GM12878 (cell line): ENCODE results near the gene ZNF264. TPM values are rescaled to one million over a fixed set of nuclear protein-coding genes. Genes with fewer than 3 reads are reported as not detected.

Experiments used
- ATAC-seq: fragments of 200-7000 bp; cut with Tn5 transposase; 3 replicates; pipeline ENCODE4 v1.9.1; 2020; ENCODE audit warnings: mild to moderate bottlenecking, moderate library complexity
- BruUV-seq: library from RNA; stranded (reverse); fragments of 400-500 nt; replicated peaks from 2 replicates; lab custom pipeline; 2021; lab: Mats Ljungman, UMichigan
- CTCF ChIA-PET: fragments of 300-600 bp; sonication (Branson Sonifier 250); formaldehyde crosslinking; extraction: SDS; loops from one replicate; lab custom pipeline; 2021; ENCODE audit warnings: inconsistent platforms; lab: Yijun Ruan, JAX
- POLR2A ChIA-PET: fragments of 350-600 bp; formaldehyde crosslinking; extraction: SDS; loops from one replicate; lab custom pipeline; 2021; ENCODE audit warnings: inconsistent platforms; lab: Charles Lee
- RAD21 ChIA-PET: fragments of 300-600 bp; sonication (Branson Sonifier 250); formaldehyde crosslinking; loops from one replicate; lab custom pipeline; 2023; ENCODE audit warnings: antibody characterized with exemption; ENCODE audit not compliant: unreplicated experiment; lab: Charles Lee
- SMC1A ChIA-PET: fragments of 300-600 bp; sonication (Branson Sonifier 250); formaldehyde crosslinking; loops from one replicate; lab custom pipeline; 2023; ENCODE audit not compliant: unreplicated experiment, uncharacterized antibody; lab: Charles Lee
- DNase-seq: peaks from one replicate; pipeline ENCODE4 v3.0.0-alpha.2; 2011; ENCODE audit warnings: low read depth, low spot score
- FAIRE-seq: peaks from 3 replicates; lab custom pipeline; 2011; peaks lifted over from hg19 to GRCh38; lab: Jason Lieb, UNC
- H2AFZ ChIP-seq: 2 replicates; pipeline ENCODE4 v1.6.0; 2011; ENCODE audit warnings: low read depth, low read length, control low read depth; ENCODE audit not compliant: control insufficient read depth
- H3K27ac ChIP-seq: 2 replicates; pipeline ENCODE4 v1.5.1; 2011; ENCODE audit warnings: control low read depth; ENCODE audit not compliant: control insufficient read depth, insufficient read depth
- H3K27me3 ChIP-seq, 2 experiments: replicated peaks in 1 of 2; 2 replicates each; pipeline versions ENCODE4 v1.6.0 to v1.6.1; 2011; ENCODE audit warnings: low read length in 1 of 2; ENCODE audit not compliant: control insufficient read depth in 2 of 2, insufficient read depth in 2 of 2
- H3K36me3 ChIP-seq, 2 experiments: 2 replicates each; pipeline ENCODE4 v1.5.1; 2011; ENCODE audit warnings: low read length in 1 of 2; ENCODE audit not compliant: control insufficient read depth in 2 of 2, insufficient read depth in 2 of 2
- H3K4me1 ChIP-seq: 2 replicates; pipeline ENCODE4 v1.6.1; 2011; ENCODE audit warnings: mild to moderate bottlenecking, low read length, moderate library complexity, mixed read lengths; ENCODE audit not compliant: control insufficient read depth, insufficient read depth
- H3K4me2 ChIP-seq: 2 replicates; pipeline ENCODE4 v1.6.0; 2011; ENCODE audit warnings: control low read depth; ENCODE audit not compliant: control insufficient read depth, insufficient read depth
- H3K4me3 ChIP-seq: fragments of 200-600 bp; sonication (generic); 2 replicates; pipeline ENCODE4 v1.5.1; 2016
- H3K79me2 ChIP-seq: 2 replicates; pipeline ENCODE4 v1.6.0; 2011; ENCODE audit warnings: low read length; ENCODE audit not compliant: control insufficient read depth, insufficient read depth
- H3K9ac ChIP-seq: 2 replicates; pipeline ENCODE4 v1.8.0; 2011; ENCODE audit warnings: low read length, control low read depth, mixed read lengths; ENCODE audit not compliant: control insufficient read depth, insufficient read depth
- H3K9me3 ChIP-seq: replicated peaks from 3 replicates; pipeline ENCODE4 v1.5.1; 2011; ENCODE audit warnings: mild to moderate bottlenecking, low read length; ENCODE audit not compliant: control insufficient read depth, insufficient read depth
- H4K20me1 ChIP-seq: 2 replicates; pipeline ENCODE4 v1.6.0; 2011; ENCODE audit not compliant: control insufficient read depth, insufficient read depth
- ASH2L ChIP-seq: fragments of 300-600, 200-600 bp; sonication (generic); IDR thresholded peaks from 2 replicates; pipeline ENCODE4 v1.6.1; 2017; ENCODE audit warnings: low read depth, mild to moderate bottlenecking, borderline replicate concordance
- ATF7 ChIP-seq: fragments of 450-650 bp; IDR thresholded peaks from 2 replicates; pipeline ENCODE4 v1.6.1; 2016; ENCODE audit warnings: low read depth, mild to moderate bottlenecking
- BACH1 ChIP-seq: fragments of 450-650 bp; IDR thresholded peaks from 2 replicates; pipeline ENCODE4 v1.6.1; 2017; ENCODE audit warnings: mild to moderate bottlenecking, borderline replicate concordance
- E2F8 ChIP-seq: fragments of 450-650 bp; IDR thresholded peaks from 2 replicates; pipeline ENCODE4 v1.6.1; 2018; ENCODE audit warnings: mild to moderate bottlenecking, low read depth, moderate library complexity; ENCODE audit not compliant: partially characterized antibody
- FOS ChIP-seq: IDR thresholded peaks from 3 replicates; pipeline ENCODE4 v1.6.1; 2011; ENCODE audit warnings: borderline replicate concordance; ENCODE audit not compliant: insufficient read length; ENCODE audit errors: extremely low read depth
- GABPA ChIP-seq: IDR thresholded peaks from 2 replicates; pipeline ENCODE4 v1.6.1; 2014; ENCODE audit warnings: antibody characterized with exemption, low read depth, mild to moderate bottlenecking, inconsistent platforms
- IRF4 ChIP-seq: IDR thresholded peaks from 2 replicates; pipeline ENCODE4 v1.6.1; 2011; ENCODE audit warnings: low read depth, low read length
- MEF2A ChIP-seq: IDR thresholded peaks from 2 replicates; pipeline ENCODE4 v1.6.1; 2011; ENCODE audit warnings: low read depth, mild to moderate bottlenecking, low read length, moderate library complexity; ENCODE audit not compliant: insufficient read depth
- NFXL1 ChIP-seq: fragments of 450-650 bp; IDR thresholded peaks from 2 replicates; pipeline ENCODE4 v1.6.1; 2017; ENCODE audit warnings: antibody characterized with exemption, mild to moderate bottlenecking, borderline replicate concordance
- NR2C2 ChIP-seq: IDR thresholded peaks from 2 replicates; pipeline ENCODE4 v1.6.1; 2011; ENCODE audit warnings: borderline replicate concordance, low read depth; ENCODE audit not compliant: control insufficient read depth, insufficient read length
- NR2F1 ChIP-seq: fragments of 450-650 bp; conservative IDR thresholded peaks from 2 replicates; pipeline ENCODE4 v1.6.1; 2017; ENCODE audit warnings: mild to moderate bottlenecking
- RUNX3 ChIP-seq: IDR thresholded peaks from 2 replicates; pipeline ENCODE4 v1.6.1; 2012; ENCODE audit warnings: low read length, inconsistent platforms
- TARDBP ChIP-seq: IDR thresholded peaks from 2 replicates; pipeline ENCODE4 v1.6.1; 2016; ENCODE audit warnings: borderline replicate concordance
- ZSCAN29 ChIP-seq: fragments of 450-650 bp; IDR thresholded peaks from 2 replicates; pipeline ENCODE4 v1.6.1; 2017; ENCODE audit warnings: mild to moderate bottlenecking, moderate library complexity
- WGBS: methylation state at CpG from one replicate; pipeline ENCODE4 v1.1.6; 2016; ENCODE audit warnings: low lambda C conversion rate; ENCODE audit not compliant: insufficient replicate concordance, insufficient coverage; ENCODE audit errors: missing lambda C conversion rate; 5-methylcytosine and 5-hydroxymethylcytosine counted together
- in situ Hi-C: fragments of 300-500 bp; cut with MboI; formaldehyde crosslinking; loops from 9 replicates; pipeline ENCODE4 v1.14.3; 2018; ENCODE audit warnings: mixed read lengths
- intact Hi-C: fragments of 100-400 bp; cut with micrococcal nuclease; formaldehyde crosslinking; loops from one replicate; pipeline ENCODE4 v1.14.2; 2022; ENCODE audit not compliant: unreplicated experiment
- polyA plus RNA-seq, 11 experiments: library from polyadenylated mRNA; depleted of rRNA in 4 of 11; unstranded in 6 of 11; stranded (reverse) in 5 of 11; fragments of >200 nt; fragmentation: Nextera tagmentation in 4 of 11; fragmentation: Illumina TruSeq in 1 of 11; extraction: Ambion mirVana in 4 of 11; extraction: Trizol in 1 of 11; gene quantifications; 1 replicate in 1 of 11; 2 replicates in 10 of 11; pipeline versions ENCODE4 v1.2.1 to v1.2.3, GENCODE V29; 2011 to 2016; ENCODE audit warnings: inconsistent platforms in 2 of 11, missing spikeins in 2 of 11, low read depth in 1 of 11
- total RNA-seq, 4 experiments: library from RNA; depleted of rRNA in 3 of 4; stranded (reverse); fragments of >200 nt in 3 of 4; fragmentation: Illumina TruSeq in 1 of 4; extraction: Trizol in 1 of 4; gene quantifications; 2 replicates each; pipeline versions ENCODE4 v1.2.1 to v1.2.3, GENCODE V29; 2013 to 2021

ZNF264 gene
- total and polyA plus RNA-seq, 10 of the 15 experiments (the other 5 are each of a cell fraction or from before 2014, with no cell fraction given): 0.76 to 22.9 (median 9.4) TPM

GRCh38 chr19:57245066-57245465, 53.8 kb downstream of the ZNF264 start:
- peaks cover 7% of the 10 kb centered on the region for H3K4me1 ChIP-seq
- no peaks in the 10 kb centered on the region for H3K9me3 ChIP-seq
- H3K79me2 ChIP-seq: peaks cover 28% of the 10 kb centered on the region
- RAD21 ChIA-PET: no interaction called here
- intact Hi-C loops: no loop called here
- no peak for ATAC-seq
- TF ChIP-seq RUNX3: no peak
- no peak for TF ChIP-seq NR2F1
- TF ChIP-seq ZSCAN29: no peak
- TF ChIP-seq, all 136 proteins: peak for 0
- no peaks in the 10 kb centered on the region for H3K27me3 ChIP-seq
- POLR2A ChIA-PET: no interaction called here
- H3K36me3 ChIP-seq: peaks cover 2% of the 10 kb centered on the region in 2 experiments; a peak in 3 of 4 replicates
- FAIRE-seq: no peak
- H3K4me3 ChIP-seq: no peak overlapping the region
- H3K4me2 ChIP-seq: no peak overlapping the region
- CTCF ChIA-PET: no interaction called here
- H4K20me1 ChIP-seq: no peaks in the 10 kb centered on the region
- in situ Hi-C loops: no loop called here
- BruUV-seq: no TSS peak
- no peak overlapping the region for H3K27ac ChIP-seq
- no peak for DNase-seq
- no peak overlapping the region for H2AFZ ChIP-seq
- H3K9ac ChIP-seq: no peak overlapping the region
- SMC1A ChIA-PET: interaction anchor here (0.6 kb wide), 1 partner anchor 22 kb away, joined by 3 read pairs; no protein-coding TSS in a partner anchor
- WGBS: 99% methylated on average over 5 of the region's 5 CpGs

GRCh38 chr19:57245959-57246358, 54.7 kb downstream of the ZNF264 start:
- SMC1A ChIA-PET: interaction anchor here (1.1 to 1.3 kb wide), 2 partner anchors 11 to 27 kb away, joined by 3 read pairs; no protein-coding TSS in a partner anchor
- H3K4me3 ChIP-seq: no peak overlapping the region
- POLR2A ChIA-PET: no interaction called here
- FAIRE-seq (no peak), DNase-seq (no peak)
- RAD21 ChIA-PET: no interaction called here
- in situ Hi-C loops: no loop called here
- H3K9me3 ChIP-seq: no peaks in the 10 kb centered on the region
- H3K9ac ChIP-seq: no peak overlapping the region
- H4K20me1 ChIP-seq: no peaks in the 10 kb centered on the region
- intact Hi-C loops: no loop called here
- BruUV-seq: no TSS peak
- TF ChIP-seq MEF2A (no peak), BACH1 (no peak), IRF4 (no peak), E2F8 (no peak), FOS (no peak), TARDBP (no peak), NR2C2 (no peak), ATF7 (no peak), ASH2L (no peak), NFXL1 (no peak), GABPA (no peak)
- TF ChIP-seq, all 136 proteins: peak for 0
- Histone ChIP-seq H3K27ac (no peak overlapping the region), H3K79me2 (peaks cover 23% of the 10 kb centered on the region), H3K4me1 (peaks cover 6% of the 10 kb centered on the region; the same call in 1 of the 2 replicates), H2AFZ (no peak overlapping the region), H3K27me3 (no peaks in the 10 kb centered on the region), H3K36me3 (peaks cover 2% of the 10 kb centered on the region in 2 experiments; a peak in 3 of 4 replicates), H3K4me2 (no peak overlapping the region)
- CTCF ChIA-PET: no interaction called here
- ATAC-seq: no peak
- 81% methylated on average over 6 of the region's 6 CpGs for WGBS
